Heart left ventricle (tissue), 16 donors: ENCODE results near the gene MOCS2. TPM values are rescaled to one million over a fixed set of nuclear protein-coding genes. Genes with fewer than 3 reads are reported as not detected.

ENCODE experiments used
- ATAC-seq, 4 donors: fragments of 200-7000 bp; cut with Tn5 transposase; one replicate each; pipeline ENCODE4 v1.9.1; 2020 to 2022; ENCODE audit warnings: moderate library complexity in 4 of 4, mild to moderate bottlenecking in 3 of 4, moderate number of reproducible peaks in 1 of 4
- DNase-seq, 5 donors: peaks; one replicate each; pipeline ENCODE4 v3.0.0-alpha.2; 2020
- H3K27ac ChIP-seq, 12 donors: fragments of 200-600 bp; sonication (generic) in 4 of 12; one replicate each; pipeline versions ENCODE4 v1.5.0 to v1.8.0; 2016 to 2022; ENCODE audit warnings: mild to moderate bottlenecking in 2 of 12
- H3K27me3 ChIP-seq, 9 donors: fragments of 200-600 bp; sonication (generic) in 2 of 9; one replicate each; pipeline versions ENCODE4 v1.5.1 to v1.8.0; 2016 to 2022; ENCODE audit warnings: mild to moderate bottlenecking in 3 of 9
- H3K36me3 ChIP-seq, 9 donors: fragments of 200-600 bp; sonication (generic) in 2 of 9; one replicate each; pipeline versions ENCODE4 v1.5.0 to v1.8.0; 2018 to 2022; ENCODE audit warnings: mild to moderate bottlenecking in 2 of 9
- H3K4me1 ChIP-seq, 12 donors: fragments of 200-600 bp; sonication (generic) in 4 of 12; one replicate each; pipeline versions ENCODE4 v1.5.0 to v1.8.0; 2016 to 2022; ENCODE audit warnings: mild to moderate bottlenecking in 3 of 12
- H3K4me3 ChIP-seq, 12 donors: fragments of 200-600 bp; sonication (generic) in 4 of 12; one replicate each; pipeline versions ENCODE4 v1.5.0 to v1.8.0; 2017 to 2022; ENCODE audit warnings: mild to moderate bottlenecking in 9 of 12, moderate library complexity in 4 of 12
- H3K9me3 ChIP-seq, 12 donors: fragments of 200-600 bp; sonication (generic) in 4 of 12; one replicate each; pipeline versions ENCODE4 v1.5.0 to v1.8.0; 2016 to 2022; ENCODE audit warnings: mild to moderate bottlenecking in 1 of 12
- CTCF ChIP-seq, 12 donors: fragments of 200-600 bp; sonication (generic) in 4 of 12; IDR thresholded peaks; one replicate each; pipeline versions ENCODE4 v1.5.0 to v1.8.0; 2018 to 2022; ENCODE audit warnings: antibody characterized with exemption in 12 of 12, mild to moderate bottlenecking in 5 of 12
- POLR2A ChIP-seq, 2 donors: fragments of 450-650 bp; IDR thresholded peaks; one replicate each; pipeline ENCODE4 v1.6.1; 2017; ENCODE audit warnings: antibody characterized with exemption in 2 of 2, mild to moderate bottlenecking in 2 of 2, moderate library complexity in 2 of 2
- WGBS, 4 donors: extraction: QIAGEN DNeasy Blood & Tissue Kit in 2 of 4; methylation state at CpG; one replicate each; pipeline versions ENCODE4 v1.1.5 to v1.1.7; 2013 to 2018; 5-methylcytosine and 5-hydroxymethylcytosine counted together
- intact Hi-C, 10 donors: fragments of 100-400 bp; cut with DNase I; formaldehyde crosslinking; loops; one replicate each; pipeline versions ENCODE4 v1.11.1 to v1.14.2; 2022
- polyA plus RNA-seq, 2 donors: library from polyadenylated mRNA; stranded (reverse); fragments of 200-250 nt; gene quantifications; one replicate each; pipeline ENCODE4 v1.2.3, GENCODE V29; 2013
- total RNA-seq, 9 donors: library from RNA; depleted of rRNA in 2 of 9; stranded (reverse); fragments of >200 nt in 2 of 9; fragmentation: NEBNext Ultra II Directional in 3 of 9; extraction: Animal tissue kit (Norgen Biotek cat#: 25700) in 3 of 9; gene quantifications; one replicate each; pipeline versions ENCODE4 v1.1.0 to v1.2.4, GENCODE V29; 2016 to 2023
- donor health status: ischemic (EF 13 %, LVEDD 7.1; RV severe dilation, severe dysfunction).
- donor health status: healthy with polysubstance abuse.
- donor health status: DM: no; HTN: yes; CAD: no.
- donor health status: DM: no; HTN: no; CAD: no.
- donor health status: ischemic (EF 25% LVEDD 6.9; RV normal size, moderate dysfunction).
- donor health status: ischemic (EF 25% LVEDD 5.7; RV mildly dilated, moderate dysfunction).
- donor health status: healthy.
- donor health status: DM: yes; HTN: yes; CAD: no.
- donor health status: ischemic (EF 35%, LVEDD 5.7; RV mildly dilated, moderate dysfunction).
- donor health status: nonischemic (EF 11% LVEDD 7.7; RV severe dilation, severe dysfunction).
- donor health status: DM: yes; HTN: yes; CAD: no.
- donor health status: PGD.
- donor health status: ischemic (EF 29% LVEDD 5.4; RV normal size, mild dysfunction).
- donor health status: nonischemic (EF 23%, LVEDD 6.1; RV moderate dilation, normal function).

The MOCS2 gene
- total and polyA plus RNA-seq, 11 donors, result 59.5 to 153 (median 75.2) TPM

GRCh38 chr5:53130266-53130665 is 20.7 kb upstream of the MOCS2 start:
- Histone ChIP-seq H3K27ac (no peak overlapping the region), H3K4me3 (no peak overlapping the region), H3K36me3 (no peaks in the 10 kb centered on the region), H3K27me3 (no peaks in the 10 kb centered on the region), H3K9me3 (no peaks in the 10 kb centered on the region), H3K4me1 (no peaks in the 10 kb centered on the region)
- no peak for DNase-seq
- 42 to 54% (median 47%) methylated on average over 2 of the region's 2 CpGs for WGBS, 4 donors
- TF ChIP-seq POLR2A (IDR thresholded peaks at IDR 0.05) (no peak), CTCF (IDR thresholded peaks at IDR 0.05) (no peak)
- ATAC-seq, result no peak
- intact Hi-C loops, result no loop called here

GRCh38 chr5:53128481-53128880 is 18.9 kb upstream of the MOCS2 start:
- intact Hi-C loops, result loop anchor here in 2 of 10 donors (10.0 kb wide), 1 partner anchor 1096 kb away; no protein-coding TSS in a partner anchor
- H3K4me1 ChIP-seq, result no peaks in the 10 kb centered on the region
- no peak for ATAC-seq
- H3K4me3 ChIP-seq, result no peak overlapping the region
- no peak overlapping the region for H3K27ac ChIP-seq
- H3K27me3 ChIP-seq, result no peaks in the 10 kb centered on the region
- H3K9me3 ChIP-seq, result no peaks in the 10 kb centered on the region
- no peak for TF ChIP-seq CTCF (IDR thresholded peaks at IDR 0.05)
- no peak for TF ChIP-seq POLR2A (IDR thresholded peaks at IDR 0.05)
- WGBS, 4 donors, result 80 to 93% (median 89%) methylated on average over 1 of the region's 1 CpG
- DNase-seq, result no peak
- H3K36me3 ChIP-seq, result no peaks in the 10 kb centered on the region

GRCh38 chr5:53127107-53127506 is 17.6 kb upstream of the MOCS2 start:
- ATAC-seq, result no peak
- 0 to 69% (median 18%) methylated on average over 1 of the region's 1 CpG for WGBS, 4 donors
- no peak overlapping the region for H3K27ac ChIP-seq
- H3K9me3 ChIP-seq, result no peaks in the 10 kb centered on the region
- TF ChIP-seq POLR2A (IDR thresholded peaks at IDR 0.05) (no peak), CTCF (IDR thresholded peaks at IDR 0.05) (no peak)
- no peak for DNase-seq
- no peaks in the 10 kb centered on the region for H3K27me3 ChIP-seq
- H3K4me3 ChIP-seq, result no peak overlapping the region
- no peaks in the 10 kb centered on the region for H3K4me1 ChIP-seq
- H3K36me3 ChIP-seq, result no peaks in the 10 kb centered on the region
- intact Hi-C loops, result loop anchor here in 2 of 10 donors (10.0 kb wide), 1 partner anchor 1098 kb away; no protein-coding TSS in a partner anchor

DNA sequence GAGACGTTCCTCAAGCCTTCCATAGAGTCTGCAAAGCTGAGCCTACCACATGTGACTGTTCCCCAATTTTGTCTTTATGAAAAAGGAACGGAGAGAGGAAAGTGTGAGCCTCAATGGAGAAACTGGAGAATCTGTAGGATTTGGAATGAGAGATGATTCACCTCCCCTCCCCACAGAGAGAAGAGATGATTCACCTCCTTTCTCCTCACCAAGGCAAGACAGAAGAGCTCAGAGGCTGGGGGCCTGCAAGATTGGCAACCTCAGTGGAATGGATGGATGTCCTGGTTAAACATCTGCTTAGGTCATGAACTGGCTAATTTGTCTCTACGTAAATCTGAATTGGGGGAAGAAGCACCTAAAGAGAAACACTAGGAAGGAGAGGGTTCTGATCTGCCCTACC is 17.0 kb upstream of the MOCS2 start:
- H3K27me3 ChIP-seq, result no peaks in the 10 kb centered on the region
- H3K27ac ChIP-seq, result no peak overlapping the region
- H3K4me1 ChIP-seq, result no peaks in the 10 kb centered on the region
- DNase-seq (no peak), ATAC-seq (no peak)
- no peak overlapping the region for H3K4me3 ChIP-seq
- TF ChIP-seq POLR2A (IDR thresholded peaks at IDR 0.05) (no peak), CTCF (IDR thresholded peaks at IDR 0.05) (no peak)
- WGBS, 4 donors, result 89 to 92% (median 92%) methylated on average over 3 of the region's 3 CpGs
- intact Hi-C loops, result loop anchor here in 2 of 10 donors (10.0 kb wide), 1 partner anchor 1098 kb away; no protein-coding TSS in a partner anchor
- H3K36me3 ChIP-seq, result no peaks in the 10 kb centered on the region
- no peaks in the 10 kb centered on the region for H3K9me3 ChIP-seq
